Inferior parietal cortex (tissue), 1 donor: ENCODE results near the gene OR11A1.
A peak's percentile ranks its signal among the peaks of the same experiment; 100 is the strongest.

ENCODE experiments used
- DNase-seq: peaks from one replicate; pipeline ENCODE4 v3.0.0-alpha.2; 2016; ENCODE audit errors: extremely low spot score

Gene OR11A1

GRCh38 chr6:29456971-29457370, at the start of gene OR11A1, which contains the start of gene OR2H1:
OR11A1 (minus strand) TSS chr6:29457071; CDS start chr6:29427641, 29,430 bp downstream.
OR2H1 (plus strand) TSS chr6:29457155; CDS start chr6:29461770, 4,615 bp downstream.
- DNase-seq = no peak

DNA sequence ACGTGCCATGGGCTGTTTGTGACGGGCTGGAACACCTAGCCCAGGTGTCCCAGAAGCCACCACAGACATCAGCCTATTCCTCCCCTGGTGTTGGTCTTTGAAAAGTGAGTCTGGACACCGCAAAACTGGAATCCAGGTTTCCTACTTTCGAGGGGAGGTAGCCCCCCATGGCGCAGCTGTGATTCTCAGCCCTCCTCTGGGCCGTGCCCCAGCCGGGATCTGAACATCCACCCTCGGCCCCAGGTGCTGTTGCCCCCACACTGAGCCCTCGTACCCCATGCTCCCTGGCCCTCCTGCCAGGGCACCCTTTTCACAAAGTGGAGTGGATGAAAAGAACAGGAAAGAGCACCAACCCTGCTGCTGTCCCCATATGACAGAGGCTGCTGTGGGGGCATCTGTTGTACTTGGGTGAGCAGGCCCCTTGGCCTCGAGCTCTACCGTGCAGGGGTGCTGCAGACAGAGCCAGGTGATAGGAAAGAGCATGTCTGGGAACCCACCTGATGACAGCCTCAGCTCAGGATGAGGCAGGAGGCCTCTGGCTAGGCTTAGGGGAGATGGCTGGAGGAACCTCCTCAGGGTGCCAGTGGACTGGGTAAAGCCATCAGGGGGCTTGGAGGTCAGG, 49.7 kb upstream of the OR11A1 start:
- no peak for DNase-seq

- DNase-seq = no peak
These were observed 48.9 kb upstream of the OR11A1 start for GRCh38 chr6:29505808-29506207.

DNA sequence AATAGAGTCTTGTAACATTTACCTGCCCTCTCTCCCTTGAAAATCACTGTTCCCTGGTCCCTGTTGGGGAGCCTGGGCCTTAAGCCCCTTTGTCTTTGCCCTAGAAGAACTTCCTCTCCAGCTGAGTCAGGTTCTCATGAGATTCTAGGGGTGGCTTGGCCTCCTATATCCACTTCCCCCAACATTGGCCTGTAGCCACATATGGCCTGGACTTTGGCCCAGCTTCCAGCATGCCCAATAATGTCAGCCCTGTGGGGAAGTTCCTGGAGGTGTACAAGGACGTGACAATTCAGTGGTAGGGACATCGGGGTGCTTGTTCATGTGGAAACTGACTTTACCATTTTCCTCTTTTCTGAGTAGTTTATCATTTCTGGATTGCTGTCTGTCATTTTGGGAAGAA, 48.1 kb upstream of the OR11A1 start:
- no peak for DNase-seq

GRCh38 chr6:29502597-29502996, 45.7 kb upstream of the OR11A1 start:
- DNase-seq = no peak

DNA sequence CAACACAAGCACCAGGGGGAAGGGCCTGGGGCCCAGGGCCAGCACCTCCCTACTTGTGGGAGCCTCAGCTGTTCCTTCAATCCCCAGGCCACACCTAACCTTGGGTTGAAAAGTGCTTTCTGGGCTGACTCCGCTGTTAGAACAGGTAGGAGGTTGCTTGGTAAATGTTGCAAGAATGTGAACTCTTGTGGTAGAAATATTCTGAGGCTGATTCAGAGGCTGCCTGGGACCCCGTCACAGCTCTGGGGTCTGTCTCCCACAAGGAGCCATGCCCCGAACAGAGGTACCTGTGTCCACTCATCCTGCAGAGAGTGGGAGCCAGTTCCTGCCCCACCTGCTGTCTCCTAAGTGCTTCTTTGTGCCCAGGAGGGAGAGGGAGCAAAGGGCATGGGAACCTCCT, 45.3 kb upstream of the OR11A1 start:
- DNase-seq = no peak

DNA sequence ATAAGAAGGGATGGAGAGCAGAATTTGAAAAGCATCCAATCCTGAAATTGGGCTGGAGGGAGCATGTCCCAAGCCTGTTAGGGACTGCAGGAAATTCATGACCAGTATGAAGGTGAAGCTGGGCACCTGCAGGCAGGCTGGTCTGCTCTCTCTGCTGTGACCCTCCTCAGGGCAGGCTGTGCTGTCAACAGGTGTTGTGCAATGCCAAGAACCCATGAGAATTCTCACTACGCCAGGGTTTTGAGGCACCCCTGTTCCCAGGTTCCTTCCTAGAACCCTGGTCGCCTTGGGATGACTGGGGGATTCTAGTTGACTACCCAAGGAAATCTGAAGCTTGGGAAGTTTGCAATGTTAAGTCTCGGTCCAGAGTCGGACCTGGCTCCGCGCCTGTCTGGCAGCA, 44.2 kb upstream of the OR11A1 start:
- no peak for DNase-seq

GRCh38 chr6:29500594-29500993, 43.7 kb upstream of the OR11A1 start:
- no peak for DNase-seq

- no peak for DNase-seq
These were observed 42.8 kb upstream of the OR11A1 start for GRCh38 chr6:29499704-29500103.

DNA sequence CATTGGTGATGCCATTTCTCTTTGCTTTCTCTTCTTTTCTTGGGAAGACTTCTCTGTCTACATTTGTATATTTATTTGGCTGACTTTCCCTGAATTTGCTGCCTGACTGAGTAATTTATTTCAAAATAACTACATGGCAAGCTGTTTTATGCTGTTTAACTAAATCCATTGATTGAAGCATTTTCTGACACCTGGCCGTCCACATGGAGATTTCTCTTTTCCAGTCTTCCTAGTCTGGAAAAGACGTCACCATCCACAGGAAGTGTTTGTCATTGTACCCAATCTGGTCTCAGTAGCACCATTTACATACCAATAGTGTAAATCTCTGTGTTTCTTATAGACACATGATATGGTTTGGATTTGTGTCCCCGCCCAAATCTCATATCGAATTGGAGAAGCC, 40.1 kb upstream of the OR11A1 start:
- no peak for DNase-seq

DNA sequence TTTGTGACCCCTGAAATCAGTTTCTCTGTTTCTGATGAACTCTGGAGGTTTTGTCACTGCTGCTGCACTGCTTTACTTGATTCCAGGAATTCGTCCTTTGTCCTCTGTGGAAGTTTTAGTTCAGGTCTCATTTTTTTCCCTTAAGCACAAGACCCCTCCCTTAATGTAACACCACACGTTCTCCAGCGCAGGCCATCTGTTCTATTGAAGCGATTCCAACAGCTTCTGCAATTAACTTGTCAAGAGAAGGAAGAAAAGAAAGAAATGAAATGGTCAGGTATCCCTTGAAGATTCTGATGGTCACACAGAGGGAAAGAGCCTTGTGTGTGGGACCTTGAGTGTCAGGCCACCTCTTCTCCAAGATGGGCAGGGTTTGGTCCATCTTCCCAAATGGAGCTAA, 38.7 kb upstream of the OR11A1 start:
- DNase-seq = no peak

GRCh38 chr6:29494131-29494530, 37.3 kb upstream of the OR11A1 start:
- no peak for DNase-seq

DNA sequence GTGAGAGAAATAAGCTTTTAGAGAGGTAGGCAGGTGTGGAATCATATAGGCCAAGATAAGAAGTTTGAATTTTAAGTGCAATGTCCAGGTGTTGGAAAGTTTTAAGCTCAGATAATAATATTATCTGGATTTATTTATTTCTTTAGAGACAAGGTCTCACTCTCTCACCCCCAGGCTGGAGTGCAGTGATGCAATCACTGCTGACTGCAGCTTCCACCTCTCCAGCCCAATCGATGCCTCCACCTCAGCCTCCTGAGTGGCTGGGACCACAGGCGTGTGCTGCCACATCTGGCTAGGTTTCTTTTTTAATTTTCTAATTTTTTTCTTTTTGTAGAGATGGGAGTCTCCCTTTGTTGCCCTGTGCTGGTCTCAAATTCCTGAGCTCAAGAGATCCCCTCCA, 36.4 kb upstream of the OR11A1 start:
- no peak for DNase-seq

DNA sequence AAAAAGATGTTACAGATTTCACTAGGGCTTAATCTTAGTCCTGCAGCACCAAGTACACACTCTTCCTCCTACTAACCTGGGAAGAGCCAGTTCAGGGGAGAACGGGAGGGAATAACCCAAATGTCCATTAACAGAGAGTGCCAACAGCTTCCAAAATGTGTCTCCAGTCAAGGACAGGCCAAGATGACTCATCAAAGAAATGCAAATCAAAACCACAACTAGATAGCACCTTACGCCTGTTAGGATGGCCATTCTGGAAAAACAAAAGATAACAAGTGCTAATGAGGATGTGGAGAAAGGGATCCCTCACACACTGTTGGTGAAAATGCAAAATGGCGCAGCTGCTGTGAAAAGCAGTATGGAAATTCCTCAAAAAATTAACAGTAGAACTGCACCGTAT, 34.7 kb upstream of the OR11A1 start:
- DNase-seq = no peak

DNA sequence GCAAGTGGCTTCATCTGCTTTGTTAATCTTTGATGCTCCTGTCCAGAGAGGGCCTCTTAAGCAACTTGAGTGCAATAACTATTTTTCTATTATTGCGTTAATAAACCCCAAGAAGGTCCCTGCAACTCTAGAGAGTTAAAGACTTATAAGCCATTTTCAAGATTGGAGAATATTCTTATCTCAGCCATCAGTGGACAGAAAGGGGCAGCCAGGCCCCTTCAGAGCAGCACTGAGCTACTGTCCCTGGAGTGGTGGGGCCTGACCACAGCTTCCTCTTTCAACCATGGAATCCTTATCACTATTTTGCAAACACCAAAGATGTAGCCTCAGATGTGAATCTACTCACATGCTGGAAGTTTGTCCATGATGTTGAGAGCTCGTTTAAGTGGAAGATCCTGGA, 33.7 kb upstream of the OR11A1 start:
- peak; percentile 4 for DNase-seq

DNA sequence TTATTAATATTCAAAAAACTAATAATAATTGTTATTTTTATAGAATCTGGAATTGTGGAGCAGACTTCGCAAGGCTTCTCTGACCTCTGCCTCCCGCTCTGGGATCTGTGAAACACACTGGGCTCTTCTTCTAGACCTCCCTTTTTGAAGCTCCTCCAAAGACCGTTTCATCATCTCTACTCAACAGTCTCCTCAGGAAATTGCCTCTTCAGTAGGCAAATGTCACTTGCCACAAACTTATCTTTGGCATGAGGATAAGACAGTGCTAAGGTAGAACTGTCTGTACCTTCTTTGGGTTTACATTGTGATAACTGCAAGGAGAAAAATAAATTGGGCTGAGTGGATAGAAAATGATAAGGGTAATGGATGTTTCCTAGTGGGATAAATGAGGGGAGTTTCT, 33.2 kb upstream of the OR11A1 start:
- no peak for DNase-seq

GRCh38 chr6:29489286-29489685, 32.4 kb upstream of the OR11A1 start:
- no peak for DNase-seq

DNA sequence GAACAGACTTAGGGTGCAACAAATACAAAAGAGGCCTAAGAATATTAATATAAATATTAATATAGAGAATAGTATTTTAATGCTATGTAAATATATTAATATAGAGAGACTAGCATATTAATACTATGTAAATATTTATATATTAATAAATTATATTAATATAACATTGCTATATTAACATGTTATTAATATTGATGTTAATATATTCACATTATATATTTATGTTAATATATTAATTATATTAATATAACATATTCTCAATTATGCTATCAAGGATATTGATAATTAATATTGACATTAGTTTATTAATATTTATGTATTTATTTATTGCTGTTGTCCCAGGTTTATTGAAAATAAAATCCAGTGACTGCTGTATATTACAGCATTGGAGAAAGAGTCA, 32.0 kb upstream of the OR11A1 start:
- no peak for DNase-seq

DNA sequence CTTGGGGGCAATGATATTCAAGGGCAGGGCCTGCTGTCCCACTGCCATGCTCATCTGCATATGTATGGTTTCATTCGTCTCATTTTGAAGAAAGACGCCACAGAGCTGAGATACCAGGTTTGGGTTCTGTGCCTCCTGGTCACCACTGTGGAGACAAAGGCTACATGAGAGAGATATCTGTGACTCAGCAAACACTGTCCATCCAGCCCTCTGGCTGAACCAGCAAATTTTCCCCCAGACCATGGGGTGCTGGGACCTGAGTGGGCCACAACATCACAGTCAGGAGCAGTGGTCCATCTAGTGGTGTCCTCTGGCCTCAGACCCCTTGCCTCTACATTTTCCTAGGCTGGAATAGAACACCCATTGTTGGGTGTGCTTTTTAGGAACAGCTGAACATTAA, 30.8 kb upstream of the OR11A1 start, which contains the start of gene MAS1L:
Gene MAS1L (minus strand): TSS at position 297 of the 400 bp plus-strand sequence. CDS start 54 bp downstream, at position 243.
- DNase-seq = no peak

DNA sequence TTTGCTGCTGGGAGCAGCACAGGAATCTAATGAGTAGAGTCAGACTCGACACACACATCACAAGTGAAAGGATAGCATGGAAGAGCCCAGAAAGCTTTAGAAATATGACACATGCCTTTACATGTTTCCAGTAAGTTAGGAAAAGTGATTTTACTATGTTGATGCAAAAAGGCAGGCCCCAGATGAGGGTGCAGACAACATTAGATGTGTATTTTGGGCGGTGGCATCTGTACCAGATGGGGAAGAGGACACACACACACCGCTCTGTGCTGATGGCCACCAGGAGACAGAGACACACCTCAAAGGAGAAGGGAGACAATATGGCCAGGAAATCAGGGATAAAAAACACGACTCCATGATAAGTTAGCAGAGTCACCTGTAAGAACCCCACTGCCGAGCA, 30.3 kb upstream of the OR11A1 start:
- no peak for DNase-seq

GRCh38 chr6:29486577-29486976, 29.7 kb upstream of the OR11A1 start:
- DNase-seq = no peak

- DNase-seq = no peak
These were observed 26.9 kb upstream of the OR11A1 start for GRCh38 chr6:29483735-29484134.

DNA sequence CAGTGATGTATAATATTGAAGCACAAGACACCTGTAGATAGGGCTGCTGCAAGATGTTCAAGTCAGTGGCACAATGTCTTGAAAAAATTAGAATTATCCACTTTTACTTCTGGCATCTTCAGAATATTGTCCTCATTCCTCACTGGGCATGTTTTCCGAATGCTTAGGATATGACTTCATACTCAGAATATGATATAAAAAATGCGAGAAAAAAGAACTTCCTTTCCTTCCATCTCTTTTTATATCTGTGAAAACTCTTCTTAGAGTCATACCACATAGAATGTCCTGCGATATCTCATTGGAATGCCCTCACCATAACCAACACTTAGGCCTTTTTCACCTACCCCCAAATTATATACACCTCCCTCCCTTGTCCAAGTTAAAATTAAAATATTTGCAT, 26.3 kb upstream of the OR11A1 start:
- no peak for DNase-seq

DNA sequence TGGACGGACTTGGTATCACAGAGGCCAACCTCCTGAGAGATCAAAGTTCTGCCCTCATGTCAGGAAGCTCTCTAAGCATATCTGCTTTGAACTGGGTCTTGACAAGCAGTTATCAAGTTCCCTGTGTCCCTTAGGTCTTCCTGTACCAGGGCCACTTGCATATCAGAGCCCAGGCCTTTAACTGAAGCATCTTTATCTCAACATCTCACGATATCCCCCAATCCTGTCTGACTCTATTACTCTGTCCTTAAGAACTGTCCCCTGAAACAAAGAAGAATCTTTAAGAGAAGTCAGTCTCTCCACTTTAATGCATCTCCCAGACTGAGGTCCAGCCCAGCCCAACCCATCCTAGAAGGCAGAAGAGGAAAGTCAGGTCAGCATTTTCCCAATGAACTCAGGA, 22.7 kb upstream of the OR11A1 start:
- DNase-seq = no peak
